Stimulated activated CD4-positive, alpha-beta T cell treated with anti-CD3 and anti-CD28 coated beads, TNF-alpha, amount 100 ng/mL, for 1 hour (primary cell): ENCODE results near the gene RABEP1.

Experiments
- DNase-seq, 3 donors: peaks; one replicate each; pipeline ENCODE4 v3.0.0-alpha.2; 2020; ENCODE audit warnings: low read depth in 3 of 3, low spot score in 1 of 3

RABEP1 gene

GRCh38 chr17:5264893-5265292 lies 17.2 kb upstream of the RABEP1 start:
- no peak for DNase-seq

- no peak for DNase-seq
Observed at GRCh38 chr17:5269241-5269960, 12.7 kb upstream of the RABEP1 start.

- no peak for DNase-seq
Observed at GRCh38 chr17:5272322-5272721, 9.8 kb upstream of the RABEP1 start.

- peak in 2 of 3 donors; percentile 24 to 30 for DNase-seq
Observed at GRCh38 chr17:5282642-5283217, 646 bp downstream of the RABEP1 start.

GRCh38 chr17:5283571-5284315 lies 1.7 kb downstream of the RABEP1 start:
- DNase-seq = no peak

GRCh38 chr17:5284681-5285080 lies 2.6 kb downstream of the RABEP1 start:
- DNase-seq = no peak

- no peak for DNase-seq
Observed at GRCh38 chr17:5286846-5287245, 4.8 kb downstream of the RABEP1 start.

- no peak for DNase-seq
Observed at GRCh38 chr17:5291683-5292350, 9.7 kb downstream of the RABEP1 start.

GRCh38 chr17:5297245-5297644 lies 15.2 kb downstream of the RABEP1 start:
- no peak for DNase-seq

- no peak for DNase-seq
Observed at GRCh38 chr17:5299383-5299782, 17.3 kb downstream of the RABEP1 start.

GRCh38 chr17:5304636-5305035 lies 22.6 kb downstream of the RABEP1 start:
- no peak for DNase-seq

- no peak for DNase-seq
Observed at GRCh38 chr17:5309851-5310250, 27.8 kb downstream of the RABEP1 start.

- no peak for DNase-seq
Observed at GRCh38 chr17:5325851-5326250, 43.8 kb downstream of the RABEP1 start.

GRCh38 chr17:5329784-5330557 lies 47.9 kb downstream of the RABEP1 start:
- DNase-seq = no peak

- DNase-seq = no peak
Observed at GRCh38 chr17:5330981-5331380, 48.9 kb downstream of the RABEP1 start.

- DNase-seq = no peak
Observed at GRCh38 chr17:5331506-5331905, 49.4 kb downstream of the RABEP1 start.

GRCh38 chr17:5344914-5345313 lies 62.8 kb downstream of the RABEP1 start:
- DNase-seq = no peak

GRCh38 chr17:5352681-5353289 lies 70.7 kb downstream of the RABEP1 start:
- DNase-seq = no peak

GRCh38 chr17:5354310-5354709 lies 72.2 kb downstream of the RABEP1 start:
- DNase-seq = no peak

GRCh38 chr17:5354886-5355415 lies 72.9 kb downstream of the RABEP1 start:
- no peak for DNase-seq
